CD4-positive, alpha-beta T cell treated with Interferon gamma for 1 hour (primary cell): ENCODE measurements around the gene CFAP46.
"Not testable (repeated sequence)": the region's sequence is repeated elsewhere in the genome, so short reads cannot be mapped to it uniquely, and the experiment has no call there.

Experiments used
- DNase-seq: peaks from one replicate; pipeline ENCODE4 v3.0.0-alpha.2; 2020

Gene CFAP46

DNA sequence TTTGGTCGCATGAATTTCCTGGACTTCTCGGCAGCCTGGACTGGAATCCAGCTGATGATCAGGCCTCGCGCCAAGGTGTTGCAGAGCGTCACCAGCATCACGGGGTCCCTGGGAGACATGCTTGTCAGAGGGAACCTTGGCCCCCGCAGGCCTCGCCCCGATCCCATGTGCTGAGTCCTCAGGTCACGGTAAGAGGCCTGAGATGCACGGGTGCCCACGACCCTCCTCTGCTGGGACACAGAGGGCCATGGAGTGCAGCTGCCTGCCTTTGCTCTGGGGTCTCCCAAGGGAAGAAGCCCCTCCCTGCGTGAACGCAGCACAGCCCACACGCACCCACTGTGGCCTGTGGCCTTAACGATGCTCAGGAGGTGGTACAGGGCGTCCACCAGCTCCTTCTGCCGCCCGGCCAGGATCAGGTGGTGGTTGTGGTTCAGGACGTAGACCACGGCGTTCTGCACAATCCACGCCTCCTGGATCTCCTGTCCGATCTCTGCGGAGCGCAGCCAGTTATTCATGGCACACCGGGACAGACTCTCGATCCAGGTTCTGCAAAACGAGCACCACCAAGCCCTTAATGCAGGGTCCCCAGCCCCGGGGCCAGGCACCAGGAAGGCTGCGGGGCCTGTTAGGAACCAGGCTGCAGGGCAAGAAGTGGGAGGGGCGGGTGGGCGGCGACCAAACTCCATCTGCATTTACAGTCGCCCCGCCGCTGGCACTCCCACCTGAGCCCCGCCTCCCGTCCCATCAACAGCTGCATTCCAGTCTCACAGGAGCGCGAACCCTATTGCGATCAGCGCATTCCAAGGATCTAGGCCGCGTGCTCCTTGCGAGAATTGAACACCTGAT lies 29.4 kb downstream of the CFAP46 start:
- no peak for DNase-seq

DNA sequence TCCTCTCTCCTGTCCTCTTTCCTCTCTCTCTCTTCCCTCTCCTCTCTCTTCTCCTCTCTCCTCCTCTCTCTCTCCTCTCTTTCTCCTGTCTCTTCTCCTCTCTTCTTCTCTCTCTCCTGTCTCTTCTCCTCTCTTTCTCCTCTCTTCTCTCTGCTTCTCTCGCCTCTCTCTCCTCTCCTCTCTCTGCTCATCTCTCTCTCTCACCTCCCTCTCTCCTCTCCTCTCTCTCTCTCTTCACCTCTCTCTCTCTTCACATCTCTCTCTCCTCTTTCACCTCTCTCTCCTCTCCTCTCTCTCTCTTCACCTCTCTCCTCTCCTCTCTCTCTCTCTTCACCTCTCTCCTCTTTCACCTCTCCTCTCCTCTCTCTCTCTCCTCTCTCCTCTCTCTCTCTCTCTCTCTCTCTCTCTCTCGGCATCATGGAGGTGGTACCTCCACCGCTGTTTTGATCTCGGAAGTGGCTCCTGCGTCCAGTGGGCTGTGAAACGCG lies 30.1 kb downstream of the CFAP46 start:
- DNase-seq: no peak

DNA sequence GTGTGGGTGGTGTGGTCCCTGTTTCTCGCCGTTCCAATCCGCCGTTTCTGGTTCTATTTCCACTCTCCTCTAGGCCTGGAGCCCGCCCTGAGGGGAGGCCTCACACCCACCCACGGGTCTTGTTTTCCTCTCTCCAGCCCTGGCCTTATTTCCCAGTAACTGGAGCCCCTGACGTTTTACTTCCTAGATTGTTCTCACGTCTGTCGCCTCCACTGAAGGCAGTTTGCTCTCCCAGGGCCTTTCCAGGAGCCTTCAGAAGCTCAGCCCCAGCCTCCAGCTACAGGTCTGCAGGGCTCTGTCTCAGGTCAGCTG lies 30.6 kb downstream of the CFAP46 start:
- DNase-seq: no peak

DNA sequence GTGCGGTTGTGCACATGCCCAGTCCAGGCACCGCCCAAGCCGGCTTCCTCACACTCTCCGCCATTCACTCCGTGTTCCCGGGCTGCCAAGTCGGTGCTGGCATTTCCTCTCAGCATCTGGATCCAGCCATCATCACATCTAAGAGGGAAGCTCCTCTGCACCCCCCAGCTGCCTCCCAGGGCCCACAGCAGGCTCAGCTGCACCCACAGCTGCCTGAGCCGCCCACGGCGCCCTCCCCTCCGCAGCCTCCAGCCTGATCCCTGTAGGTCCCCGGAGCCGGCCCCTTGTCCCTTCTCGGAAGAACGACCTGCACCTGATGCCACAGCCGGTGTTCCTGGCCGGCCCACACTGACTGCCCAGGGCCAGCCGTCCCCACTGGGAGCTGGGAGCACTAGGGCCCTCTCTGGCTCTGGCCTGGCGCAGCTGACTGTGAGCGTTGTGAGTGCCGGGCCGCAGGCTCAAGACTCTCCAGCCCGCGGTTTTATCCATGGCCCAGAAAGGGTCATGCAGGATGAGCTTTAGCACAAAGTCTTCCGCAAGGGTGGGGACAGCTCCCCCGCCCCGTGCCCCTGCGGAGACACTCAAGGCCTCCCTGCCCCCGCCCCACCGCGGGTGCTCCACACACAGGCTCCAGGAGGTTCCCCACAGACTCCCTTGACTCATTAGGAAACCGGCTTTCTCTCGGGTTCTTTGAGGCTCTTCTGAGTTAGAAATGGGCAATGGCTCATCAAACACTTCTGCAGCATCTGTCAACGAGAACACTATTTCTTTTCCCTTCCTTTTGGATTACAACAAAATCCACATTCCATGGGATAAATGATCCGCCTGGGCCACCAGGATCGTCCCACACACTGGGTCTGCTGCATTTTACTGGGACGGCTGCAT lies 31.2 kb downstream of the CFAP46 start:
- no peak for DNase-seq

DNA sequence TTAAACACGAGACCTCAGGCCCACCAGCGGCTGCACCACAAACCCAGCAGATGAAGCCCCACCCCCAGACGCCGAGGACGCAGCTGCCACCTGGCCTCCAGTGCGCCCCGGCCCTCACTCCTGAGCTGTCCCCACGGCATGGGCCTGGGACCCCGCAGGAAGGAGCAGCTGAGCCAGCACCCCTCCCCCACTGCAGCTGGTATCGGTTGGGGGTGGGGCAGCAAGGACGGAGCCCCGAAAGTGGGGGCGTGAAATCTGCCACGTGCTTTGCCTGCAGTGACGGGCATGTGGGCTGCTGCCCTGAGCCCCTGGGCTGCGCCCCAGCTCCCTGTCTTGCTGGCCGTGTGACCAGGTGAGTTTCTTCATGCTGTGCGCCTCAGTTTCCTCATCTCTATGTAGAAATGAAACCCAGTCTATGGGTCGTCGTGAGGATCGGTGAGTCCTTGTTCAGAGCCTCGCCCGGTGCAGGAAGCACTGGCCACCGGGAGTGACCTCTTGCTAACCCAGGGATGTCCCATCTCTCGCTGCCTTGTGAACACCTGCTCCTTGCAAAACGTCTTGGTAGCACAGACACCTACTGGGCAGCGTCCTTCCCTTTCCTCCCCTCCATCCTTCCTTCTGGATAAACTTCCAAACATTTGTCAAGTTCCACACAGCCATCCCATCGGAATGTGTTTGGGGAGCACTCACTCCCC lies 32.0 kb downstream of the CFAP46 start:
- DNase-seq: no peak

DNA sequence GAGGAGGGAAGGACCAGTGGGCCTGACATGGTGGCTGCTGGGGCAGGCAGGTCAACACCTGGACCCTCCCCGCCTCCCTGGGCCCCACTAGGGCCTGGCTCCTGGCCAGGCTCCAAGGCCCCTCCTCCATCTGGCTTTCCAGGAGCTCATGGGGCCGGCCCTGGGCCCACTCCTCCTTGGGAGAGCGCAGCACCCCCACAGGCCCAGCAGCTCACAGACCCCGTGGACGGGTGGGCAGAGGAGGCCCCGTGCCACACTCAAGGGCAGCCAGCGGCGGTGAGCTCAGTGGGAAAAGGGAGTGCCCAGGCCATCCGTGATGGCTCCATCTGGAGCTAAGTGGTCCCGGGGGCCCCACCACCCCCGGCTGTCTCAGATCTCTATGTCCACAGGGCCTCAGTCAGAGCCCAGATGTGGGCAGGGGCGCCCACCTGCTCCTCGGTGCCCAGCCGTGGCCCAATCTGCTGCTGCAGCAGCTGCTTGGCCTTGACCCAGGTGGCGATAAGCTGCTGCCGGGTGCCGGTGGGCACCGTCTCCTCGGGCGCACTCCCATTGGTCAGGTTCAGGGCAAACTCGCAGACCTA lies 32.8 kb downstream of the CFAP46 start:
- DNase-seq: no peak

DNA sequence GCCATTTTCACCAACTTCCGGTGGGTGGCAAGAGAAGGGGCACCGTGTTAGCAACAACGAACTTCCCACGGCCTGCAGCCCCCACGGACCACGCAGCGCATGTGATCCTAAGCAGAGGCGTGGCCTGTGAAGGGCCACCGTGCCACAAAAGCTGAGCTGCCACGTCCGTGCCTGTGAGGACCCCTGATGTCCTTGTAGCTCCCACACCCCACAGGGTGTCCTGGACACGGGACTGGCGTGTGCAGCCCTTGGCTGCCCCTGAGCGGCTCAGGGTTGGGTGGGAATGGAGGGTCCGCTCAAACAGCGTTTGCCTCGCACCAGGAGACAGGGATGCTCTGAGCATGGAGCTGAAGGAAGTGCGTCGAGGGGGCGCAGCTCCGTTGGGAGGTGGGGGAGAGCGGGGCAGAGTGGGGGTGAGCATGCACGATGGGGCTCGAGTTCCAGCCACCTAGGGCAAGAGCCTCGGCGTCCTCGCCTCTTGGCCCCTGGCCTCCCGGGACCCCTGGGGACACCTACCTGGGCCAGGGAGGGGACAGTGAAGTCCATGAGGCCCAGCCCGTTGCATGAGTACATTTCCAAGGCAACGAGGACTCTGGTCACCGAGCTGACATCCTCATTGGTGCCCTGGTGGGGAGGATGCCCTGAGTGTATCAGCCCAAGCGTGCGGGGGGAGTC lies 33.6 kb downstream of the CFAP46 start:
- no peak for DNase-seq

DNA sequence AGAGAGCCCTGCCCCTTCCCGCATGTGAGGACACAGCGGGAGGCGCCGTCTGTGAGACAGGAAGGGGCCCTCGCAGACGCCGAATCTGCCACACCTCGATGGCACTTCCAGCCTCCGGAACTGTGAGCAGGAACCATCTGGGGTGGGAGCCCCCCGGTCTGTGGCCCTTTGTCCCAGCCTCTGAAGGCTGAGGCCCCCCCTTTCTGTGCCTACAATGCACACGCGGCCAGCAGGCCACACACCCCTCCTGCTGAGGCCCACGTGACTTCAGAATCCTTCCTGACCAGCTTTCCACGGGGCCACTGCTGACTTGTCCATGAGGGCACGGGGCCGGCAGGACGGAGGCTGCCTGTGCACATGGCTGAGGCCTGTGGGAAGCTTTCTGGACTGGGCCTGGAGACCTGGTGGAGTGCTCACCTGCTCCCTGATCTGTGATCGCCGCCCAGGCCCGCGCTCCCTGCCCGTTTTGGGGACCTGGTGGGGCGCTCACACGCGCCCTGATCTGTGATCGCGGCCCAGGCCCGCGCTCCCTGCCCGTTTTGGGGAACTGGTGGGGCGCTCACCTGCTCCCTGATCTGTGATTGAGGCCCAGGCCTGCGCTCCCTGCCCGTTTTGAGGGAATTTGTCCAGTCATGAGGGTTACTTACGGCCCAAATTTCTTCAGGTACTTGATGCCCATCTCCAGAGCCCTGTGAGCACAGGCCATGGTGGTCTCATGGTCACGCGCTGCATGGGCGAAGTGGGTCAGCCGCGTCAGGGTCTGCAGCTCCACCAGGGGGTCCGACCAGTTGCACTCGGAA lies 34.3 kb downstream of the CFAP46 start:
- DNase-seq: no peak

DNA sequence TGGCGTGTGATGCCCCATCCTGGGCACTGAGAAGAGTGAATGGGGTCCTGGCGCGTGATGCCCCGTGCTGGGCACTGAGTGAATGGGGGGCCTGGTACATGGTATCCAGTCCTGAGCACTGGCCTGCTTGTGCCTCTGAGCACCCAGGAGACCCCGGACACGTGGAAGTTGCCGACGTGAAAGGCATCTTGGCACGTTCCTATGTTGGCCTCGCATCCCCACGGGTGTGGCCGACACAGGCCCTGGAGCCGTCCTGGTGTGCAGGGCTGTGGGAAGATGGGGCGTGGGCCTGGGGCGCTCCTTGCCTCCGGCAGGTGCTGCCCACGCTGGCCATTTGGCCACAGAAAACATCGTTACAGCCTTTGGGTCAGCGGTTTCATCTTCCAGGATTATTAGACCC lies 35.5 kb downstream of the CFAP46 start:
- no peak for DNase-seq

DNA sequence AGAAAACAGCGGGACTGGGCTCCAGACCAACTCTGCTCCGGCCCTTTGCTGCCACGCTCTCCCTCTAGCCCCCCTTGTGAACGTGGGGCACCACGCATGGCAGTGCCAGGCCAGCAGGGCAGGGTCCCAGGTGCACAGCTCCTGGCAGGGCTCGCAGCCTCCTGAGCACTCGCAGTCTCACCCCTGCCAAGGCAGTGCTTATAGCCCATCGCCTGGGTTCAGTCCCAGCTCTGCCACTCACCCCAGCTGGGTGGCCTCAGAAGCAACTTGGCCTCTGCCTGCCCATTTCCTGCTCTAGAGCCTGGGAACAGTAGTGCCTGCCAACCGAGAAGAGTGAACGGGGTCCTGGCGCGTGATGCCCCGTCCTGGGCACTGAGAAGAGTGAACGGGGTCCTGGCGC lies 36.3 kb downstream of the CFAP46 start:
- no peak for DNase-seq

DNA sequence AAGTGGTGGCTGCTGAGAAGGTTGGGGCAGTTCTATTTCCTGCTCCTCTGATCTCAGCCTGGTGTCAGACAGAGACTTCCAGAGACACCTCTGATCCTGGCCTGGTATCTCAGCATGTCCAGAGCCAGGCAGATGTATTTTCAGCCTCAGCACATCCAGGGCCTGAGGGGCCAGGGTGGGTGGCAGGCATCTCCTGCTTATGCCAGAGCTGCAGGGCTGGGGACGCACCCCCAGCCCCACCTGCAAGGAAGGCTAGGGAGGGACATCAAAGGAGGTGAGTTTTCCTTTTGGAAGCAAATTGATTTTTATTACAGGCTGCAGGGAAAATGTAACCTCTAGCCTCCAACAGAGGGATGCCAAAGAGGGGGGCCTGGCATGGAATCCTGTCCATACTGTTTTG lies 36.7 kb downstream of the CFAP46 start:
- no peak for DNase-seq

DNA sequence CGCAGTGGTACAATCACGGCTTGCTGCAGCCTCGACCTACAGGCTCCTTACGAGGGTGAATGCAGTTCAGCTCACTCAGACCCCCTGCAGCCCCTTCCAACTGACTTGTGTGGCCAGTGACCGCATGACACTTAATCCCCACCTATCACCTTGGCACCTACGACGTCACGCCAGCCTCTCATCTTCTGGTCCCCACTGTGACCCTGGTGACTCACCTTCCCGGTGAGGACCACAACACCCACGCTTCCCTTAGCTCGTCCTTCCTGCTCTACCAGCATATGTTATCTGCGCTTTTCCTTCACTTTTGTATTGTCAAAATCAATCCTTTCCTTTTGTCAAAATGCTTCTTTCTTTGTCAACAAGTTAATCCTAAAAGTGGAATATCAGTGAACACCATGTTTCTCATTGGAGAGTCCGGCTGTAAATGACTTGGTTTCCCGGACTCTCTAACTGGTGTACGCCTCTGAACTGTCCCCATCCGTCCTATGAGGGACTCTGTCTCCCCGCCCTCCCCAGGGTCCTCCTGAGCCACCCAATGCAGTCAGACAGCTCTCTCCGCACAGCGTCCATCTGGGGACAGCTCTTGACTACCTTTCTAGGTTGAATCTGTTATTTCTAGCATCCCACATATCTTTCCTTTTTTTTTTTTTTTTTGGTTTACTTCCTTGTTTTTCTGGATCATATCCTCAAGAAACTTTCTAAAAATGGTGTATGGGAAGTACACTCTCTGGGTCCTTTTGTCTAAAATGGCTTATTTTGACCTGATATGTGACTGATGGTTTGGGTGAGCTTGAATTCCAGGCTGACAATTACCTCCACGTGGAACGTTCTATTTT lies 37.3 kb downstream of the CFAP46 start:
- DNase-seq: no peak

DNA sequence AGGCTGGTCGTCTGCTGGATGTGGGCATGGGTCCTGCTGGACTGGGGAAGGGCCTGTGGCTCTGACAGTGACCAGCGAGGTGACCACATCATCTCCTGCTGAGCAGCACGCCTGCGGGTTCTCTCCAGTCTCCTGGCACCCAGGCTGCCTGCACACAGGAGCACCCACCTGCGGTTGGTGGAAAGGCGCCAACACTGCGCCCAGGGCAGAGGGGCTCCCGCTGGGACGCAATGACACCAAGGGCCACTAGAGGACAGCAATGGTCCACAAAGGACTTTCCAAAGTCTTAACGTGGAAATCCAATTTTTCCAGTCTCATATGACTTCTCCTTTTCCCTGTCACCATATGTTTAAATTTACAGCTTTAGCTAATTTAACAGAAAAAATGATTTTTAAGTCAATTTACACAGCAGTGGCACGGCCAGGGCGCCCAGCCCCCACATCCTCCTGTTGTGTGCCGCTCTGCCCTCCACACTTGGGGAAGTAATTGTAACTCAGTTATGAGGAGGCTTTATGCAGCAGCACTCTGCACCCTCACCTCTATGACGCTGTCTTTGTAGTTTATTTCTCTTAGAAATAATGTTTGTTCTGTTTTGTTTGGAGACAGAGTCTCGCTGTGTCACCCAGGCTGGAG lies 38.1 kb downstream of the CFAP46 start:
- peak; percentile 19 for DNase-seq

DNA sequence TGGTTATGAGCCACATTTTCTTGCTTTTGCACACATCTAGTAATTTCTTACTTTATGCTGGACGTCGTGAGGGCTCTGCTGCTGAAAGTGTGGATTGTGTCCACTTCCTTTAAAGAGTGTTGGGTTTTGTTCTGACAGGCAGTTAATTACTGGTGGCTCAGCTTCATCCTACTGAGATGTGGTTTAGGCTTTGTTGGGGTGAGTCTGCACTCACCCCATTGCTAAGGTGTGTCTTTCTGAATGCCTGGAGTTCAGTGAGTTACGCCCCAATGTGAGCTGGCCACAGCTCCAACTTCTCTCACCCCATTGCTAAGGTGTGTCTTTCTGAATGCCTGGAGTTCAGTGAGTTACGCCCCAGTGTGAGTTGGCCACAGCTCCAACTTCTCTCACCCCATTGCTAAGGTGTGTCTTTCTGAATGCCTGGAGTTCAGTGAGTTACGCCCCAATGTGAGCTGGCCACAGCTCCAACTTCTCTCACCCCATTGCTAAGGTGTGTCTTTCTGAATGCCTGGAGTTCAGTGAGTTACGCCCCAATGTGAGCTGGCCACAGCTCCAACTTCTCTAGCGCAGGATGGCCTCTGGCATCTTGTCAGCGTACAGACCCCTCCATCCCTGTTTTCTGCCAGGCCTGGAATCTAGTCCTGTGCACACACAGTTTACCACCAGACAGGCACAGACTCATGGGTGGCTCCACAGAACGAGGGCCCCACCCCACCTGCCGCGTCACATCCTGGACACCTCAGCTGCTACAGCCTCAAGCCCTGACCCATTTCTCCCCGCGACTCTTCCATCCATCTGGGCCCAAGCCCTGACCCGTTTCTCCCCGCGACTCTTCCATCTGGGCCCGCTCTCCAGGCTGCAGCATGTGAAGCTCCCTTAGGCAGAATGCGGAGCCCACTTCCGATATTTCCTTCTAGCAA lies 39.5 kb downstream of the CFAP46 start:
- not testable (repeated sequence) for DNase-seq

DNA sequence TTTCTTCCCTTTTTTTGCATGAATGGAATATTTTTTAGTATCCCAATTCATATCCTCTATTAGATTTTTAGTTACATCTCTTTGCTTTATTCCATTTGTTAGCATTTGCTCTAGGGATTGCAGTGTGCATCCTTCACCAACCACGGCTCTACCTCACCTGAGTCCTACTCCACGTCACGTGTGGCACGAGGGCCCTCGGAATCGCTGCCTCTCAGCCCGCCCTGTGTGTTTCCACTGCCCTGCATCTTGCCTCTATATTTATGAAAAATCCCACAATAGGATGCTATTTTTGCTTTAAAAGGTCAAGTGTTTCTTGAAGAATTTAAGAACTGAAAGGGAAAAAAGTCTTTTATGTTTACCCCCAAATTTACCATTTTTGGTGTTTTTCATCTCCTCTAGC lies 41.0 kb downstream of the CFAP46 start:
- no peak for DNase-seq

DNA sequence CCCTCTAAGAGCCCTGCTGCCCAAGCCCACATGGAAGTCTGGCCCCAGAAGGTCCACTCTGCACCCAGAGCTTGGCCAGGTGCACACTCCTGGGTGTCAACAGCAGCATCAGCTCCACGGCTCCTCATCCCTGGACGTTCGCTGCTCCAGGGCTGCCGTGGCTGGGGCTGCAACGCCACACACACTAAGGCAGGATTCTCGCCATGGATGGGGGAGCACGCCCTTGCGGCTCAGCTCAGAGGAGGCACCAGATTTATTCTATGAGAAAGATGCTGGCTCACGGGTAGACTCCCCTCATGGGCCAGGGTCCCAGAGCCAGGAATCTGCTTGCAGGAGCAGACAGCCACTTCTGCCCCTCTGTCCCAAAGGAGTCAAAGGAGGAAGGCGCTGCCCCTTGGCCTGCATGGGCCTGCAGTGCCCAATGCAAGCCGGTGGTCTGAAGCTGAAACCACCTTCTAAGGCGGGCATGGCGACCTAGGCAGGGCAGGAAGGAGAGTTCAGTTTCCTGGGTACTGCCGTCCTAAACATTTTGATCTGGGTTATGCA lies 42.1 kb downstream of the CFAP46 start:
- no peak for DNase-seq

DNA sequence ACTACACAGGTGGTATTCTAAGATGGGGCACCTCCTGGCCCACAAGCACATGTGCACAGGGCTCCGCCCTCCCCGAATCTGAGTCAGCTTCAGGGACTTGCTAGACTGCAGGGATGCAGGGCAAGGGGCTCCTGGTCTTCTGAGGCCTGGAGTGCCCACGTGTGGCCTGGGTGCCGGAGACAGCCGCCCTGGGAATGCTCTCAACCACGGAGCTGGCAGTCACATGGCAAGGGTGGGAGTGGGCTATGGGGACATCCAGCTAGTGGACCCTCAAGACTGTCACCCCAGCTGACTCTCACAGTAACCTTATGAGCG lies 42.7 kb downstream of the CFAP46 start:
- DNase-seq: no peak

DNA sequence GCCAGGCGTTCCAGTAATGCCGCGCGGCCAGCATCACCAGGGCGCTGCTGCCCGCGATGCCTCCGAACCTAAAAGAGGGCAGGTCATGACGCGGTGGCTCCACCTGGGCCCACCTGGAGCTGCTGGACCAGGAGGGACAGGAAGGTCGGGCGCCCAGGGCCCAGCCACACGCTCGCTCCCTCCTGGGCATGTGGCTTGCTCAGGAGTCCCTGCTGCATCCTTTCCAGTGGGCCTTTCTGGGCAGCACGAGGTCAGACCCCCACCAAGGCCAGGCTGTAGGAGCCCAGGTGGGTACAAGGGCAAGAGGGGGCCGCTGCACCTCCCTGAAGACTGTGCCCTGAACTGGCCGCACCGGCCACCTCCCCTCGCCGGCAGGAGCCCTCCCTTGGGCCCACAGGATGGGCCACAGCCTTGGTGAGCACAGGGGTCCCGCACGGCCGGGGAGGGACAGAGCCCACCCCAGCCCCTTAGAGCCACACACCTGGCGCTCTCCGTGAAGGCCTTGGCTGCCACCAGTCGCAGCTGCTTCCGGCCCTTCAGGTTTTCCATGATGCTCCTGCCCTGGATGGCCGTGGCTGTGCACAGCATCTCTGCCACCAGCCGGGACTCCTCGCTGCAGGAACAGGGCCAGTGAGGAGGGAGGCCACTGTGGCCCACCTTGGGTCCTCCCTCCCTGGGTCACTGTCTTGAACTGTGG lies 43.2 kb downstream of the CFAP46 start:
- no peak for DNase-seq
